ENCODE results near the gene ACBD3.

The ACBD3 gene

DNA sequence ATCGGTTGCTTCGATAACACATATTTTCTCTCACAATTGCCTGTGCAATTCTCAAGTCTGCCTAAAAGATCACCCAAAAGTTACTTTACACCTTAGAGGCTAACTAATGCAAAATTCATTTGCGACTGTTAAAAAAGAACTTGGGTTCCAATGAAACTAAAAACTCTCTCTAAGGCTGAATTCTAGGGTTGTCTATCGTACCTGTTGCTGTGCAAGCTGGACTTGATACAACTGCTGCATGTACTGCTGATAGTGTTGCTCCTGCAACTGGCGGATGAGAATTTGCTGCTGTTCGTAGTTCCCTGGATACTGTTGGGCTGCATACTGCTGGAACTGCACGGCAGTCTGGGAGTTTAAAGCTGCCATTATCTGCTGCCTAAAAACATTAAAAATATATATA is 27.6 kb downstream of the ACBD3 start:
- peaks cover 0 to 10% of the 10 kb centered on the region in 2 donors for H3K4me1 ChIP-seq (ENCODE audit: control insufficient read depth in 1 of 2, insufficient read depth in 2 of 2, low read length in 2 of 2)
- no peak overlapping the region for H3K27ac ChIP-seq (ENCODE audit: low read length)
- no peak overlapping the region for H3K4me3 ChIP-seq (ENCODE audit: low read depth in 1 of 2, low read length in 2 of 2)
- H3K9me3 ChIP-seq (ENCODE audit: control insufficient read depth in 1 of 2, low read length in 2 of 2), result no peaks in the 10 kb centered on the region
- peaks cover 51 to 58% of the 10 kb centered on the region in 2 donors for H3K36me3 ChIP-seq (ENCODE audit: control insufficient read depth in 1 of 2, insufficient read depth in 2 of 2, low read length in 2 of 2)
- H3K27me3 ChIP-seq (ENCODE audit: low read depth, low read length), result no peaks in the 10 kb centered on the region

DNA sequence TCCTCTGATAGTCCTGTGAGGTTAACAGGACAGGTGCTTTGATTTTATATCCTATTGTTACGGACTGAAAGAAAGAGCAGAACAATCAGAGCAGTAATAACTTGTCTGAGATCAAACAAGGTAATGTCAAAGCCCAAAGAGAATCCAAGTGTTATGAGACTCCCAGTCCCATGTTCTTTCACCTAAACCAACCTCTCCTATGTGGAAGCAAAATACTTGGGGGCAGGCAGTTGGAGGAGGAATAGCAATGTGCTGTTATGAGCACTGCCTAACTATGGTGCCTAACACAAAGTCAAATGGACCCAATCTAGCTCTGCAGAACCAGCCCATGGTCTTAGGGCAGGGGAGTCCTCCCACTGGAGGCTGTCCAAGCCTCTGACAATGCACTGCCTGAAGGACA is 28.1 kb downstream of the ACBD3 start:
- Histone ChIP-seq H3K4me3 (ENCODE audit: low read depth in 1 of 2, low read length in 2 of 2) (no peak overlapping the region), H3K4me1 (ENCODE audit: control insufficient read depth in 1 of 2, insufficient read depth in 2 of 2, low read length in 2 of 2) (peaks cover 0 to 10% of the 10 kb centered on the region in 2 donors), H3K9me3 (ENCODE audit: control insufficient read depth in 1 of 2, low read length in 2 of 2) (no peaks in the 10 kb centered on the region), H3K27ac (ENCODE audit: low read length) (no peak overlapping the region), H3K36me3 (ENCODE audit: control insufficient read depth in 1 of 2, insufficient read depth in 2 of 2, low read length in 2 of 2) (peaks cover 57 to 63% of the 10 kb centered on the region in 2 donors), H3K27me3 (ENCODE audit: low read depth, low read length) (no peaks in the 10 kb centered on the region)

DNA sequence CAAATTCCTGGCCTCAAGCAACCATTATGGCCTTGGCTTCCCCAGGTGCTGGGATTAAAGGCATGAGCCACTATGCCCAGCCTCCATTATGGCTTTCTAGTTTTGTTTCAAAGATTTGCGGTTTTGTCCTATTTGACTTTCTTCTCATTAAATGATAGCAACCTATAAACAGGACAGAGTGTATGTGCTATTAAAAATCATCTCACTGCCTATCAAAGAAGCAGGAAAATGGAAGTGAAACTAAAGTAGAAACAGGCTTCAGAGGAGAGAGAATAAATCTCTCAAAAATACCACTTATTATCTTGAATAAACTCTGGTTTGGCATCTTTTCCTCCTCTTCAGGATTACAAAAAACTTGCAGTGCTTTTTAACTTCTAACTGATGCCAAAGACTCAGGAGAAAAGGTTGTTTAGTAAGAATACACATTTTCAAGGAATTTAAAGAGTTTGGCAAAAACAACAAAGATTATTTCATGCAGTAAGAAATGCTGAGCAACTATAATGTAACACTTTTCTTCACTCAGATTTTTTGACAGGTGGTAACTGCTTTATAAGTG is 28.7 kb downstream of the ACBD3 start:
- H3K27me3 ChIP-seq (ENCODE audit: low read depth, low read length), result no peaks in the 10 kb centered on the region
- peaks cover 0 to 10% of the 10 kb centered on the region in 2 donors for H3K4me1 ChIP-seq (ENCODE audit: control insufficient read depth in 1 of 2, insufficient read depth in 2 of 2, low read length in 2 of 2)
- H3K27ac ChIP-seq (ENCODE audit: low read length), result no peak overlapping the region
- H3K9me3 ChIP-seq (ENCODE audit: control insufficient read depth in 1 of 2, low read length in 2 of 2), result no peaks in the 10 kb centered on the region
- H3K36me3 ChIP-seq (ENCODE audit: control insufficient read depth in 1 of 2, insufficient read depth in 2 of 2, low read length in 2 of 2), result peaks cover 63% of the 10 kb centered on the region in 2 donors
- no peak overlapping the region for H3K4me3 ChIP-seq (ENCODE audit: low read depth in 1 of 2, low read length in 2 of 2)

DNA sequence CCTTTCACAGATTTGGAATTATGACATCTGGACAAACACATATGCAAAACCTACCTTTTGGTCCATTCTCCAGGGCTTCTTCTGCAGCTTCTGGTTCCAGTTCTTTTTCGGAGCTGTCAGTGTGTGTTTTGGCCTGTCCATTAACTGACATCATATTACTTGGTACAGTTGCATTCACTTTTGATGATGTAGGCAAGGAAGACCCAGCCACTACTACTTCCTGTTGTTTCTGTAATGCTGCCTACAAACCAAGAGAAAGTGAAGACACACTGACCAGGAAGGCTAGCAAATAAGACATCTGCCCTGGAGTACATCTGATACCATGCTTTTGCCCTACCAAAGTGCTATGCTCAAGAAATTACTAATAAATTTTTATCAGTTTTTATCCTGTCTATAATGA is 31.9 kb downstream of the ACBD3 start:
- Histone ChIP-seq H3K4me3 (ENCODE audit: low read depth in 1 of 2, low read length in 2 of 2) (no peak overlapping the region), H3K27me3 (ENCODE audit: low read depth, low read length) (no peaks in the 10 kb centered on the region), H3K36me3 (ENCODE audit: control insufficient read depth in 1 of 2, insufficient read depth in 2 of 2, low read length in 2 of 2) (peaks cover 57 to 69% of the 10 kb centered on the region in 2 donors), H3K27ac (ENCODE audit: low read length) (no peak overlapping the region), H3K9me3 (ENCODE audit: control insufficient read depth in 1 of 2, low read length in 2 of 2) (no peaks in the 10 kb centered on the region), H3K4me1 (ENCODE audit: control insufficient read depth in 1 of 2, insufficient read depth in 2 of 2, low read length in 2 of 2) (no peaks in the 10 kb centered on the region)

DNA sequence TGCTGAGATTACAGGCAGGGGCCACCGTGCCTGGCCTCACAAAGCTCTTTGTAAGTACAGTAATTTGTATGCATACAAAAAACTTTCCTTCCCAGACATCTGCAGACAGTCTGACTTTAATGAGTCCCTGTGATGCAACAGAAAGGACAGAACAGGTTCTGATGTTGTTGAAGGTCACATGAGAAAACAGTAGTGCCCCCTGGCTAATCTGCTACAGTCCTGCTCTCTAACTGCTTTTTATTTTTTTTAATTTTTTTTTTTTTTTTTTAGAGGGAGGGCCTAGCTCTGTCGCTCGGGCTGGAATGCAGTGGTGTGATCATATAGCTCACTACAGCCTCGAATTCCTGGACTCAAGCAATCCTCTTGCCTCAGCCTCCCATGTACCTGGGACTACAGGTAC is 36.7 kb downstream of the ACBD3 start:
- H3K4me3 ChIP-seq (ENCODE audit: low read depth in 1 of 2, low read length in 2 of 2), result no peak overlapping the region
- H3K27ac ChIP-seq (ENCODE audit: low read length), result no peak overlapping the region
- peaks cover 43 to 68% of the 10 kb centered on the region in 2 donors for H3K36me3 ChIP-seq (ENCODE audit: control insufficient read depth in 1 of 2, insufficient read depth in 2 of 2, low read length in 2 of 2)
- no peaks in the 10 kb centered on the region for H3K4me1 ChIP-seq (ENCODE audit: control insufficient read depth in 1 of 2, insufficient read depth in 2 of 2, low read length in 2 of 2)
- H3K27me3 ChIP-seq (ENCODE audit: low read depth, low read length), result no peaks in the 10 kb centered on the region
- no peaks in the 10 kb centered on the region for H3K9me3 ChIP-seq (ENCODE audit: control insufficient read depth in 1 of 2, low read length in 2 of 2)

DNA sequence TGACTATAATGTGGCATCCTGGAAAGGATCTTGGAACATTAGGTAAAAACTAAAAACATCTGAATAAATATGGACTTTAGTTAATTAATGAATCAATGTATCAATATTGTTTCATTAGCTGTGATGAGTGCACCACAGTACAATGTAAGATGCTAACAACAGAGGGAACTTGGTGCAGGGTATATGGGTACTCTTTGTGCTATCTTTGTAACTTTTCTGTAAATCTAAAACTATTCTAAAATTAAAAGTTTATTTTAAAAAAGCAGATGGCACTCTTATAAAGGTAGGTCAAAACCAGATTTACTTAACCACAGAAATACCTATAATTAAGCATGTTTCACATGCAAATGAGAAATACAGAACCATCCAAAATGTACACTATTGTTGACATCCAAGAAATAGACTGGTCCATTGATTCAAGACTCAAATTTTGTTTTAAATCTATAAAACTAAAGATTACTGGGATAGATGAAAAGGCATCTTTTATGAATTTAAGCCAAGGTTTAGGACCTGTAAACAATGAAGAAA is 38.4 kb downstream of the ACBD3 start:
- Histone ChIP-seq H3K36me3 (ENCODE audit: control insufficient read depth in 1 of 2, insufficient read depth in 2 of 2, low read length in 2 of 2) (peaks cover 36 to 61% of the 10 kb centered on the region in 2 donors), H3K4me1 (ENCODE audit: control insufficient read depth in 1 of 2, insufficient read depth in 2 of 2, low read length in 2 of 2) (no peaks in the 10 kb centered on the region)

DNA sequence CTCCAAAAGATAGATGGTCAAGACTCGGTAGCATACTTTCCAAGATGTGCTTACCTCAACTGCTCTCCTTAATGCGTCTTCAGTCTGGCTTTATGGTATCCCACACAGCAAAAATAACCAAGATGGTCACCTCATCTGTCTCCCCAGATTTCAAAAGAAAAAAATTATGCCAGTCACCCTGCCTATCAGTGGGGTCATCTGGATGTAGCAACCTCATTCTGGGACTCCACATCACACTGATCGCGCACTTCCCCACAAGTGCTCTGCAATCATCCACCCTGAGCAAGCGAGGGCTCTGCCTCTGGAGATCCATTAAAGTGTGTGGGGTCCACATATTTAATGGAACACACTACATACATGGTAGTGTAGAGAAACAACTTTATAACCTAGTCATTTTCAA is 42.5 kb downstream of the ACBD3 start:
- peaks cover 19 to 40% of the 10 kb centered on the region in 2 donors for H3K36me3 ChIP-seq (ENCODE audit: control insufficient read depth in 1 of 2, insufficient read depth in 2 of 2, low read length in 2 of 2)

More for the DNA sequence above, 38.4 kb downstream of the ACBD3 start:
- Histone ChIP-seq H3K9me3 (ENCODE audit: control insufficient read depth in 1 of 2, low read length in 2 of 2) (no peaks in the 10 kb centered on the region), H3K4me3 (ENCODE audit: low read depth in 1 of 2, low read length in 2 of 2) (no peak overlapping the region), H3K27me3 (ENCODE audit: low read depth, low read length) (no peaks in the 10 kb centered on the region), H3K27ac (ENCODE audit: low read length) (no peak overlapping the region)

DNA sequence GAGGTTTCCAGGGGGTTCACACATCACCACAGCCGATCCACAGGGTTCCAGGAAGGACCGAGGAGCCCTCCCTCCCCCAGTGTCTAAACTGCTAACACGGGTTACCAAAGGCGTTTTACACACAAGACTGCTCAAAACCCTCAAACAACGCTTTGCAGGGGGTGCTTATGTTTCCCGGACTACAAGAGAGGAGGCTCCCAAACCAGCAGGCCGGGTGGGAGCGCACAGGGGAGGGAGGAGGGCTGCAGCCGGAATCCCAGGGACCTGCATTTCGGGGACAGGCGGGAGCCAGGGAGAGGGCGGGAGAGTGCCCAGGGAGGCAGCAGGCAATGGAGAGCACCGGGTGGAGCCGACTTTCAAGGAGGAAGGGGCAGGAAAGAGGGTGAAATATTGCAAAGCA is 50.8 kb downstream of the ACBD3 start:
- Histone ChIP-seq H3K36me3 (ENCODE audit: control insufficient read depth in 1 of 2, insufficient read depth in 2 of 2, low read length in 2 of 2) (no peaks in the 10 kb centered on the region), H3K27me3 (ENCODE audit: low read depth, low read length) (no peaks in the 10 kb centered on the region), H3K4me3 (ENCODE audit: low read depth in 1 of 2, low read length in 2 of 2) (no peak overlapping the region), H3K9me3 (ENCODE audit: control insufficient read depth in 1 of 2, low read length in 2 of 2) (no peaks in the 10 kb centered on the region), H3K4me1 (ENCODE audit: control insufficient read depth in 1 of 2, insufficient read depth in 2 of 2, low read length in 2 of 2) (peaks cover 6 to 15% of the 10 kb centered on the region in 2 donors), H3K27ac (ENCODE audit: low read length) (no peak overlapping the region)

More for the DNA sequence above, 42.5 kb downstream of the ACBD3 start:
- no peaks in the 10 kb centered on the region for H3K4me1 ChIP-seq (ENCODE audit: control insufficient read depth in 1 of 2, insufficient read depth in 2 of 2, low read length in 2 of 2)
- no peak overlapping the region for H3K27ac ChIP-seq (ENCODE audit: low read length)
- no peaks in the 10 kb centered on the region for H3K27me3 ChIP-seq (ENCODE audit: low read depth, low read length)
- no peak overlapping the region for H3K4me3 ChIP-seq (ENCODE audit: low read depth in 1 of 2, low read length in 2 of 2)
- no peaks in the 10 kb centered on the region for H3K9me3 ChIP-seq (ENCODE audit: control insufficient read depth in 1 of 2, low read length in 2 of 2)

DNA sequence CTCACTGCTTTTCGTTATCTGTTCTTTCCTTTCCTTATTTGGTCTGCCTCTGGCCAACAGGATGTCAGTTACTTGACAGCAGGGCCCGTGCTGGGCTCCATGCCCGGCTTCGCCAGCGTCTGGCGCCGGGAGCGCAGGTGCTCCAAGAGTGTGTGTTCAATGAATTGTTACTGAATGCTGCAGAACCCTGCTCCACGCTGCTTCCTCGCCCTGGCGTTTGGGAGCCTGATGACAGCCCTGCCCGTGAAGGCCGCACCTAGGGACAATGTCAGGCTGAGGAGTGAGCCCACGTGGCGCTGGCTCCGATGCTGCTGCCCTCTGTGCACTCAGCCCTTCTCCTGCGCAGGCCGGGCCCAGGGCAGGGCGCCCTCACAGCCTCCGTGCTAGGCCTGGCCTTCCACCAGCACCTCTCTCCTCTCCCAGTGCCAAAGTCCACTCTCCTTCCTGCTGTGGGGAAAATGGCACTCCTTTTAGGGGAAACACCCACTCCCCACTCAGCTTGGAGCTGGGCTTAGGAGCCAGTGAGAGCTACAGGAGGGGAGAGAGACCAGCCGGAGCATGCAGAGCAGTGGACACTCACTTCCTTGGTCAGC is 51.4 kb downstream of the ACBD3 start:
- Histone ChIP-seq H3K36me3 (ENCODE audit: control insufficient read depth in 1 of 2, insufficient read depth in 2 of 2, low read length in 2 of 2) (no peaks in the 10 kb centered on the region), H3K4me3 (ENCODE audit: low read depth in 1 of 2, low read length in 2 of 2) (peak overlapping the region in 1 of 2 donors; percentile 12), H3K27ac (ENCODE audit: low read length) (peak overlapping the region; percentile 49)

DNA sequence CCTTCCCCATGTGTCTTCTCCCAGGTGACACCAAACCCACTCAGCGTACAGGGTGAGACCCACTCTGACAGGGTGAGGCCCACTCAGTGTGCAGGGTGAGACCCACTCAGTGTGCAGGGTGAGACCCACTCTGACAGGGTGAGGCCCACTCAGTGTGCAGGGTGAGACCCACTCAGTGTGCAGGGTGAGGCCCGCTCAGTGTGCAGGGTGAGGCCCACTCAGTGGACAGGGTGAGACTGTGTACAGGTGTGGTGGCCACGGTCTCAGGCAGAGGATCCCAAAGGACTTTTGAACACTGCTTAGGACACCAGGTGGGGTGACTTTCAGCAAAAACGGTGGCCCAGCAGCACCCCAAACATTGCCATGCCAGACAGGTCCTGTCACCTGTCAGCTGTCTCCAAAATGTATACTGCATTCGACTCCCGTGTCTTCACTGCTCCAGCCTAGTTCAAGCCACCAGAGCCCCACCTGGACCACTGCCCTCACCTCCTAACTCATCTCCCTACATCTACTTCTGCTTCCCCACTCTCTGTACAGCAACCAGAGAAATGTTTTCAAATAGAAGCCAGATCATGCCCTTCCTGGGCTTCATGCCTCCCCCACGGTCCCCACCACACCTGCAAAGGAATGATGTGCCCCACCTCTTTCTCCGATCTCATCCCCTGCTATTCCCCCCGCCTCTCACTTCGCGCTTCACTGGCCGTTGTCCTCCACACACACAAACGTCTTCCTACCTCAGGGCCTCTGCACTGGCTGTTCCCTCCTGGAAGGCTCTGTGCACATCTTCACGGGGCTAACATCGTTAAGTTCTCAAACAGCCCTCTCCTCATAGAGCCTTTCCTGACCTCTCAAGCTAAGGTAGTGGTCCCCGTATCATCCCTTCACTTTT is 52.1 kb downstream of the ACBD3 start:
- Histone ChIP-seq H3K27me3 (ENCODE audit: low read depth, low read length) (no peaks in the 10 kb centered on the region), H3K9me3 (ENCODE audit: control insufficient read depth in 1 of 2, low read length in 2 of 2) (no peaks in the 10 kb centered on the region), H3K27ac (ENCODE audit: low read length) (peak overlapping the region; percentile 49), H3K4me1 (ENCODE audit: control insufficient read depth in 1 of 2, insufficient read depth in 2 of 2, low read length in 2 of 2) (peaks cover 6 to 15% of the 10 kb centered on the region in 2 donors), H3K4me3 (ENCODE audit: low read depth in 1 of 2, low read length in 2 of 2) (no peak overlapping the region), H3K36me3 (ENCODE audit: control insufficient read depth in 1 of 2, insufficient read depth in 2 of 2, low read length in 2 of 2) (no peaks in the 10 kb centered on the region)

More for the DNA sequence above, 51.4 kb downstream of the ACBD3 start:
- Histone ChIP-seq H3K4me1 (ENCODE audit: control insufficient read depth in 1 of 2, insufficient read depth in 2 of 2, low read length in 2 of 2) (peaks cover 6 to 15% of the 10 kb centered on the region in 2 donors), H3K9me3 (ENCODE audit: control insufficient read depth in 1 of 2, low read length in 2 of 2) (no peaks in the 10 kb centered on the region), H3K27me3 (ENCODE audit: low read depth, low read length) (no peaks in the 10 kb centered on the region)

DNA sequence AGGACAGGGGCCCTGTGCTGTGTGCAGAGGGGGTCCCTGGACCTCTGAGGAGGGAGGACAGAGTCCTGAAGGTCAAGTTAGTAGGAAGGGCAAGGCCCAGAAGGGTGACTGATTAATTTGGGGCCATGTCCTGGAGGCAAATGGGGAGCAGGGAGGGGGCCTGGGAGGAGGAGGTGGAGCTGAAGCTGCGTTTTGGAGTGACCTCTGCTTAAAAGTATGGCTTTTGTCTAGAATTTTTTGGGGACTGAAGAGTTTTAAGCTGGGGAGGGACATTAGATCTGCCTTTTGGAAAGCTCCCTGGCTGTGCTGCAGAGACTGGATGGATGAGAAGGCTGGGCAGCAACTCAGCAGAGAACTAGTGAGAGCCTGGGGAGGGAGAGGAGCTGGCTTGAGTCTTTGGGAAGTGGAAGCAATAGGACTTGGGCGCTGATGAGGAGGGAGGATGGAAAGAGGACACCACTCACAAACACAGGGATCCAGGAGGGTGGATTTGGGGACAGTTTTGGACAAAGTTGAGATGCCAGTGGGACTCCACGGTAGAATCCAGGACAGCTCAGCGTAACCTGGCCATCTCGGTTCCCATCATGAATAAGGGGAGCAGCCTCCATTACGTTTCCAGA is 52.9 kb downstream of the ACBD3 start:
- no peak overlapping the region for H3K4me3 ChIP-seq (ENCODE audit: low read depth in 1 of 2, low read length in 2 of 2)
- peaks cover 6 to 15% of the 10 kb centered on the region in 2 donors for H3K4me1 ChIP-seq (ENCODE audit: control insufficient read depth in 1 of 2, insufficient read depth in 2 of 2, low read length in 2 of 2)
- no peaks in the 10 kb centered on the region for H3K9me3 ChIP-seq (ENCODE audit: control insufficient read depth in 1 of 2, low read length in 2 of 2)
- H3K36me3 ChIP-seq (ENCODE audit: control insufficient read depth in 1 of 2, insufficient read depth in 2 of 2, low read length in 2 of 2), result no peaks in the 10 kb centered on the region
- H3K27me3 ChIP-seq (ENCODE audit: low read depth, low read length), result no peaks in the 10 kb centered on the region
- no peak overlapping the region for H3K27ac ChIP-seq (ENCODE audit: low read length)

Data from muscle layer of duodenum (tissue), 2 donors.